ENCODE measurements around the gene ATN1.

Gene ATN1

DNA sequence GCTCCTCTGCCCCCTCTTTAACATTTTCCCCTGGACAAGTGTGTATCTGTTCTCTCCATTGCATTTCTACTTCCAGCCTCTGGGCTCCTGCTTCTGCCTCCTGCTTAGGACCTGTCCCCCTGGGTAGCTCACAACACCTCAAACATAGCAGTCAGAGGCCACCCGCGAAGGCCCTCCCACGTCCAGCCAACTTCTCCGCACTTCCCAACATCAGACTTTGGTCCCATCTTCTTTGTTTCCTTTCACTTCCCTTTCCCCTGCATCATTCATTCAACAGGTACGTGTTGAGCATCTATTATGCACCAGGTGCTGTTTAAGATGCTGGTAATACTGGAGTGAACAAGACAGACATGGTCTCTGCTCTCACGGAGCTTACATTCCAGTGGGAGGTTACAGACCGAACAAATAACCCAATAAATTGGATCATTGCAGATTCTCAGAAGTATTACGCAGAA is 19.2 kb downstream of the ATN1 start:
- no peak for DNase-seq

DNA sequence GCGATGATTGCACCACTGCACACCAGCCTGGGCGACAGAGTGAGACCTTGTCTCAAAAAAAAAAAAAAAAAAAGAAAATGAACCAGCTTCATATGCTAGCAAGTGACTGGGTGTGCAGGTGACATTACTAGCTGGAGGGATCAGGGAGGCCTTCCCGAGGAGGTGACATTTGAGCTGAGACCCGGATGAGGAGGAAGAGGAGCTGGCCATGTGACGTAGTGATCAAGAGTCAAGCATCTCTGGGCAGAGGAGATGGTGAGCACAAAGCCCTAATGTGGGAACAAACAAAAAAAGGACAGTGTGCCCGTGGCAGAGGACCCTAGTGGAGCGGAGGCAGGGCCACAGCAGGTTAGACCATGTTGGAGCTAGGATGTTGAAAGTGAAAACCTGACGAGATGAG is 19.9 kb downstream of the ATN1 start:
- DNase-seq, result no peak

DNA sequence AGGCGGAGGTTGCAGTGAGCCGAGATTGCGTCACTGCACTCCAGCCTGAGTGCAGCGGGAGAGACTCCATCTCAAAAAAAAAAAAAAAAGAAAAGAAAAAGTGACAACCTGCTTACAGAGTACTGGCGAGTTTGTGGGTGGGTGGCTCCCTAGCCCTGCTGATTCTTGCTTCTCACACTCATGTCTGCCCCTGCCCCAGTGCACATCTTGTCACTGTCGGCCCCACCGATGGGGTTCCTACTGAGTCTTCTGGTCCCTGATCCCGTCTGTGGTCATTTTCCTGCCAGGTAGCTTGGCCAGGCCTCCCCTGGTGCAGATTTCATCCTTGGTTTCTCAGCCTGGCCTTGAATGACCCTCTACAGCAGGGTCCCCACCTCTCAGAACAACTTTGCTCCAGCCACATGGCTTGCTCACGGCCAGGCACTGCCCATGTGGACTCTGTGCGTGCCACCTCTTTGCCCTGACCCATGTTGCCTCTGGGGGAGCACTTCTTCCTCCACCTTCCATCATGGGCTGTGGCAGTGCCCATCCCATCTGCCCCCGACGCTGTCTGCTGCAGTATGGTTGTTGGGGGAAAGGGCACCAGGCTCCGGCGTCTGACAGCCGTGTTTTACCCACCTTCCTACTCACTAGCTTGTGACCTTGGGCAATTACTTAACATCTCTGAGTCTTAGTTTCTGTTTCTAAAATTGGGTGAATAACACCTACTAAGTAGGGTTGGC is 21.3 kb downstream of the ATN1 start:
- no peak for DNase-seq

GRCh38 chr12:6950401-6950801 is 22.6 kb downstream of the ATN1 start:
- no peak for DNase-seq

DNA sequence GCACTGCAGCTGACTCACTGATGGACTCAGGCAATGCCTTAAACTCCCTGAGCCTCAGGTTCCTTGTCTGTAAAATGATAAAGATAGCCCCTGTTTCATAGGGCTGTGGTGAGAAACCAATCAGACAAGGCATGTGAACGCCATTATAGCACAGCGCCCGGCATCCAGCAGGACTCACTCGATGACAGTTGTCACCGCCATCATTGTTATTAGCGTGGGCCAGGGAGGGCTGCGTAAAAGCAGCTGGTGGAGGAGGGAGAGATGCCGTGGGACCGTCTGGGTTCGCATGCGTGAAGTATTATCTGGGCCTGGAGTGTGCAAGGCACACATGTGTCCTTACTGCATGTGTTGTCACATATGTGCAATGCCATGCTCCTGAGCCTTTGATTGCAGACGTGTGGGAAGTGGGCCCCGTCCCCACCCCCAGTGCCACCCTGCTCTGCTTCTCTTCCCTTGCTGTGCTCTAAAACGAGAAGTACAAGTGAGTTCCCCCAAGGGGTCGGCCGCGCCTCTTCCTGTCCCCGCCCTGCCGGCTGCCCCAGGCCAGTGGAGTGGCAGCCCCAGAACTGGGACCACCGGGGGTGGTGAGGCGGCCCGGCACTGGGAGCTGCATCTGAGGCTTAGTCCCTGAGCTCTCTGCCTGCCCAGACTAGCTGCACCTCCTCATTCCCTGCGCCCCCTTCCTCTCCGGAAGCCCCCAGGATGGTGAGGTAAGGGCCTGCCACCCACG is 23.2 kb downstream of the ATN1 start, which contains the start of gene PTPN6:
Gene PTPN6, plus strand, starts transcription at position 546 of the 730 bp plus-strand sequence. Its CDS starts 157 bp downstream, at position 703.
- no peak for DNase-seq

DNA sequence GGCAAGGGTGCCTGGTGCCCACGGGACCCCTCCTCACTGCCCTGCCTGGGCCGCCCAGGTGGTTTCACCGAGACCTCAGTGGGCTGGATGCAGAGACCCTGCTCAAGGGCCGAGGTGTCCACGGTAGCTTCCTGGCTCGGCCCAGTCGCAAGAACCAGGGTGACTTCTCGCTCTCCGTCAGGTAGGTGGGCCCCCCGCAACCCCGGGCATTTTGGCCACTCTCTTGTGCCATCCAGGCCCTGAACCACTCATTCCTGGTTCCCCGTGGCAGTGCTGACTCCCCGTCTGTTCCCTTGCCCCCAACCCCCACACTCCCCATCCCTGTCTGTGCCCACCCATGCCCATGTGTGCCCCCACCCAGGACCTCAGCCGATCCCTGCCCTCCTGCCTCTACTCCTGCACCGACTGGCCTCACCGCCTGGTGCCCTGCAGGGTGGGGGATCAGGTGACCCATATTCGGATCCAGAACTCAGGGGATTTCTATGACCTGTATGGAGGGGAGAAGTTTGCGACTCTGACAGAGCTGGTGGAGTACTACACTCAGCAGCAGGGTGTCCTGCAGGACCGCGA is 23.9 kb downstream of the ATN1 start:
- no peak for DNase-seq

DNA sequence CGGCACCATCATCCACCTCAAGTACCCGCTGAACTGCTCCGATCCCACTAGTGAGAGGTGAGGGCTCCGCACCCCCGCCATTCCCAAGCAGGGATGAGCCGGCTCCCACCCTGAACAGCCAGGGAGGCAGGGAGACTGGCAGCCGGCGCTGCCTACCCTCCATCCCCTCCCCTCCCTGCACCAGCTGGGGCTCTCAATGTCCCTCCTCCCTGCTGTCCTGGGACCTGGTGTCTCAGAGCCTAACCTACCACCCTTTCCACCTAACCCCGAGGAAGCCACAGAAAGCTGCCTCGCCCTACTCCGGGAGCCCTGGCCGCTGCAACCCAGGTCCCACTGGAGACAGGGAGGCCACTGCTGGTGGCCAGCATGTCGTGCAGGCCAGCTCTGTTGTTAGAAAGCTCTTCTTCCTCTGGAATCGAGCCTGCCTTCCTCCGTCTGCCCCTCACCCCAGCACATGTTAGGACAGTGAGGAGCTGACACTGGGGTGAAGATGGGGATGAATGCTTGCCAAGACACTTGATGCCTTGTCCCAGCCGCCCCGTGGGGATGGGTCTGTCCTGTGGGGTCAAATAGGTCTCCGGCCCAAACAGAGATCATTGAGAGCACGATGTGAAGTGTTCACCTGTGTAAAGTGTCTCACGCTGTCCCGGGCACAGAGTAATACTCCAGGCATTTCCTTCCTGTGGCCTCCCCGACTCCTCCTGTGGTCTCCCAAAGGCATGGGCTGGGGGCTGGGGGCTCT is 24.5 kb downstream of the ATN1 start:
- DNase-seq, result no peak

DNA sequence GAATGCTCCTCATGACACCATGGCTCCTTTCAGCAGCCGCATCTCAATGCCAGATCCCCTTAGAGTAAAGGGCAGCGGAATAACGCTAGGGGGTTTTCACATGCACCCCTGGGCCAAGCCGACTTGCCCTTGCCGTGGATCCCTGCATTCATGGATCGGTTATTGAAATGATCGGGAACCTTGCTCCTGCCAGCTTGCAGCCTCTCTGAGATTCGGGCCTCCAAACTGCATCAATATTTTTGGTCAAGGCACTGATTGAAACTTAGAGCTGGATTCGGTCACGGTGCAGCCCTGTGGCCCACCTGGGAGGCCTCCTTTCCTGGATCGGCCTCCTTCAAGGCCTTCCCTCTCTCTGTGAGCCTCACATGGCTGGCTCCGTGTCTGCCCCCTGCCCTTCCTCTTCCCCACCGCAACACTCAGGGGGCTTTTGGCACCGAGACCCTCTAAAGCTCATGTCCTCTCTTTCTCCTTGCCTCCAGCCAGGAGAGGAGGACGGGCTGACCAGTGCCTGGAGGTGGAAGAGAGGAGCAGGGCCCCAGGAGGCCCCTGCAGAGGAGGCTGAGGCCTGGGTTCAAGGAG is 25.2 kb downstream of the ATN1 start:
- DNase-seq, result no peak

DNA sequence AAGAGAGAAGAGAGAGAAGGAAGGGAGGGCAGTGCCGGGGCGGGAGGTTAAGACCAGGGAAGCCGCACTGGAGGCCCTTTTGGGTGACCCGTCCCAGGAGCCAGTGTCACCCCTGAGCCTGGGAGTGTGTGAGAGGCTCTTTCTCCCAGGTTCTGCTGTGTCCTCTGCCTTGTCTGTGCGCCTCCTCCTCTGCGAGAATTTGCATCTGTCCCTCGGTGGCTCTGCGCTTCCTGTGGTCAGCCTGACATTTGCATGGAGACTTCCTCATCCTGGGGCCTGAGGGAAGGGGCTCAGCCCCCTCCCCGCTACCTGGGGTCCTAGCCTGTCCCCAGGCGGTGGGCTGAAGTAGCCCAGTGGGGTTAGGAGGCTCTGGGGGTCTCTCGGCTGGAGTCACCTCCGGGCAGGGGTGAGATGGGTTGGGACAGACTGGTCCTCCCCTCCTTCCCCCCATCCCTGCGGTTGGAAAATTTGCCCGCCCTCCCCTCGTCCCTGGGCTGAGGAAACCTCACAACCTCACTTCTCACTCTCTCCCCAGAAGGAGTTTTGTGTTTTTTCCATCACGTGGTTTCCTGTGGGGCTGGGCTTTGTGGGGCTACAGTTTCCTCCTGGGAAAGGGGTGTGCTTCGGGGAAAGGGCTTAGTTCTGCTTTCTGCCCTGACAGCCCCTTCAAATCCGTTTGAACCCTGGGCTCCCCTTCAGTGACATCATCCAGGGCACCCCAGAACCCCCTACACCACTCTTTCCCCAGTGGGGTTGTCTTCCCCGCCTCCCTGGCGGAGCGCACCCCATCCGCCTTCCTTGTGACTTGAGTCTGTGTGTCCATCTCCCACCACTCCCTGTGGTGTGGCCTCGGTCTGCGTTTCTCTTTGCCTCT is 25.9 kb downstream of the ATN1 start:
- no peak for DNase-seq

DNA sequence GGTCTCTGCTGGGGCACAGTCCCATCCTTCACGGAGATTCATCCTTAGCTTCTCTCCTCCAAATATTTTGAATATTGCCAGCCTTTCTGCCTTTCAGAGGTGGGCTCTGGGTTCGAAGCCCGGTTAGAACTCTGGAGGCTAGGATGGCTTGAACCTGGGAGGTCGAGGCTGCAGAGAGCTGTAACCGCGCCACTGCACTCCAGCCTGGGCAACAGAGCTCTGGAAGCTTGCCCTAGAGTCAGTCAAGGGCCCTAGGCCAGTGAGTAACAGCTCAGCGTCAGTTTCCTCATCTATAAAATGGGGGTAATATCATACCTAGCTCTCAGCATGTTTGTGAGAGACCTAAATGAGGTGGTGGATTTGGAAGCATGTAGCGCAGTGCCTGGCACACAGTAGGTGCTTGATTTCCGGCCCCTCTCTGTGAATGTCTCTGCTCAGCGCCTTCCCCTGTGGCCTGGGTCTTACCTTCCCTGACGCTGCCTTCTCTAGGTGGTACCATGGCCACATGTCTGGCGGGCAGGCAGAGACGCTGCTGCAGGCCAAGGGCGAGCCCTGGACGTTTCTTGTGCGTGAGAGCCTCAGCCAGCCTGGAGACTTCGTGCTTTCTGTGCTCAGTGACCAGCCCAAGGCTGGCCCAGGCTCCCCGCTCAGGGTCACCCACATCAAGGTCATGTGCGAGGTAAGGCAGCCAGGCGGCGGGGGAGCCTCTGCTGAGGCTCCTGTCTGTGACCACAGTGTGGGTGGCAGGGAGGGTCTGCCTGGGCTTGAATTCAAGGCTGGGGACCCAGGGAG is 26.8 kb downstream of the ATN1 start:
- no peak for DNase-seq

GRCh38 chr12:6955108-6956020 is 27.6 kb downstream of the ATN1 start:
- no peak for DNase-seq

DNA sequence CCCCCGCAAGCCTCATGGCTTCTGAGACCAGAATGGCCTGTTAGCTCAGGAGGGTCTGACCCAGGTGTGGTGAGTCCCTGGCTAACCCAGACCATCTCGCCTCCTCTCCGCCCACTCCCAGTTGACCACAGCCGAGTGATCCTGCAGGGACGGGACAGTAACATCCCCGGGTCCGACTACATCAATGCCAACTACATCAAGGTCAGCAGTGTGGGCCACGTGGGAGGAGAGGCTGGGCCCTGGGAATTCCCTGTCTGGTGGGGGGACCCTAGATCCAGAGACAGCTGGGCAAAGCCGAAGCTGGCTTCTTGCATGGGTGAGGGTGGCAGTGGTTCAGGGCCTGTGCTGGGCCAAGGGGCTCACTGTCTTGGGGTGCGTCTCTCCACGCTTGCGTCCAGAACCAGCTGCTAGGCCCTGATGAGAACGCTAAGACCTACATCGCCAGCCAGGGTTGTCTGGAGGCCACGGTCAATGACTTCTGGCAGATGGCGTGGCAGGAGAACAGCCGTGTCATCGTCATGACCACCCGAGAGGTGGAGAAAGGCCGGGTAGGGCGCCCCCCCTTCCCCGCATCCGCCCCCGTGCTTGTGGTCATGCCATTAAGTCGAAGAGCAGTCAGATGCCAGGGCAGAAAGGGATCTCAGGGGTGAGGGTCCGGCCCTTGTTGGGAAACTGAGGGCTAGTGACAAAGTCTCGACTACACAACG is 28.4 kb downstream of the ATN1 start:
- DNase-seq, result no peak

DNA sequence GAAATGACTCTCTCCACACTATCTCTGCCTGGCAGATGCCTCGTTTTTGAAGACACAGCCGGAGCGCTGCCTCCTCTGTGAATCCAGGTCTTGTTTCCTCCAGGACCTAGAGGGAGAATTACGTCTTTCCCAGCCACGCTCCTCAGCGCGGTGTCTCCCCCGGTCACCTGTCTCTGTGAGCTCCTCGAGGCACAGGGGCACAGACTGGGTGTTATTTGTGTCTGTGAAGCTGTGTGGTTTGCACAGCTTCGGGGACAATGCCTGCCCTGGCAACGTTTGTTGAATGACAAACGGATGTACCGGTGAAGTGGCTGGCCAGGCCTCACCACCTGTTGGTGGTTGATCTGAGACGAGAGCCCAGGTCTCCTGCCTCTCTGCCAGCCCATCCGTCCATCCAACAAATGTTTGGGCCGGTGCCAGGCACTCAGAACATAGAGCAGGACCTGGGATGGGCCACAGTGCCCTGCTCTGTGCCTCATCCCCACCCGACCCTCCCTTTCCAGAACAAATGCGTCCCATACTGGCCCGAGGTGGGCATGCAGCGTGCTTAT is 29.5 kb downstream of the ATN1 start:
- no peak for DNase-seq

GRCh38 chr12:6957741-6958608 is 30.2 kb downstream of the ATN1 start:
- DNase-seq, result no peak

- DNase-seq, result no peak
These were observed 30.9 kb downstream of the ATN1 start for GRCh38 chr12:6958609-6959057.

DNA sequence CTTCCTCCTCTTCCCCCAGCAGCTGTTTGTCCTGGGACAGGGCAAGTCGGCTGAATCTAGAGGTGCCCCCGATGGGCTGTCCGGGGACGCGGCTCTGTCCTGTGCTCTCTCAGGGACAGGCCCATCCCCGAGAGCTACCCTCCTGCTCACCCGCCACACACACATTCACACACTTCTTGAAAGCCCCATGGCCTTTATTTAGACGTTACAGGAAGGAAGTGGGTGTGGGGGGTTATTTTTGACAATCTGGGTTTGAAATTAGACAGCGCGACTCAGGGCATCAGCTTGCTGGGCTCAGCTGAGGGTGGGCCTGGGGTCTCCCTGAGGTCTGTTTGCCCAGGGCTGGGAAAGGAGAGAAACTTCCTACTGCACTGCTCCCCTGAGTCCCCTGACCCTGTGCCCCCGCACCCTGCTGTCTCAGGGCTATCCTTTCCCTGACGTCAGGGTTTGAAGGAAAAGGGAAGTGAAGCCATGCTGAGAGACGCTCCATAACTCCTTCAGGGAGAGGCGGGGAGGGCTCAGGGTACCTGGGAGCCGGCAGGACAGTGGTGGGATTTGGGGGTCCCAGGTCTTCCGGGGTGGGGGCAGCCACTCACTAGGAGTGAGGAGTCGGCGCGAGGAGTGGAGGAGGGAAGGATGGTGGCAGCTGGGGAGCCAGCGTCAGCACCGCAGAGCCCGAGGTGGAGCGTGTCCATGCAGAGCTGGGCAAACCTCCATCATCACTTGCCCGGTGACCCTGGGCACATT is 31.5 kb downstream of the ATN1 start:
- no peak for DNase-seq
